C1 segment of cervical spinal cord (tissue), 14 donors: ENCODE data around the gene MRPS2.
"Not testable (repeated sequence)": the region's sequence is repeated elsewhere in the genome, so short reads cannot be mapped to it uniquely, and the experiment has no call there.

Experiments
- DNase-seq, 14 donors: peaks; one replicate each; lab custom pipeline; 2025; lab: John Stamatoyannopoulos, UW

MRPS2 gene

DNA sequence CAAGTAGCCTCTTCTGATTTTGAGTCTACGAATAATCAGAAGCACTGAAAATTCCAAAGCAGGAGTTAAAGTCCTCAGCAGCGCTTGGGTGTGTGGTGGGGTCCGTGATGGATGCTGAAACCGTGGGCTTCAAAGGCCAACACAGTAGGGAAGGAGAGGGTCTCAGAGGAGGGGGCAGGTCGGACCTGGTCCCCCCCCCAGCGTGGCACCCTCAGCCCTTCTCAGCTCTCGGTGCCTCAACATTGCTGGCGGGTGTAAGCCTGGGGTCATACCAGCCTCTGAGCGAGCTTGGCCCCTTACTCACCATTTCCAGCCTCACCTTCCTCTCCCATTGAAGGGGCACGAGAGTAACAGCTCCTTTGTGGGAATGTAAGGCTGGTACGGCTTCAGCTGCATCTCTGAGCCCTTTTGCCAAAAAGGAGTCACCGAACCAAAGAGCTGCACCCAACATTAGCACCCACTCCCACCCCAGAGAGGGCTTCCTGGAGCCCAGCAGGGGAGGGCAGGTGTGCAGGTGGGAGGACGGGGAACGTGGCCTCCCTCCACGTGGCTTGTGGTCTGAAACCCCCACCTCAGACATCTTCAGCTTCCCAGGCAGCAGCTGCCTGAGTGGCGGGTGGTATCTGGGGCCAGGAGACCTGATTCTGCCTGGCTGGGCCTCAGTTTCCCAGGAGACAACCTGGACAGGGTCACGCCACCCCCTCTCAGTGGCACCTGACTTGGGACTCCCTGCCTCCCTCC, 14.0 kb downstream of the MRPS2 start:
- DNase-seq, result no peak

DNA sequence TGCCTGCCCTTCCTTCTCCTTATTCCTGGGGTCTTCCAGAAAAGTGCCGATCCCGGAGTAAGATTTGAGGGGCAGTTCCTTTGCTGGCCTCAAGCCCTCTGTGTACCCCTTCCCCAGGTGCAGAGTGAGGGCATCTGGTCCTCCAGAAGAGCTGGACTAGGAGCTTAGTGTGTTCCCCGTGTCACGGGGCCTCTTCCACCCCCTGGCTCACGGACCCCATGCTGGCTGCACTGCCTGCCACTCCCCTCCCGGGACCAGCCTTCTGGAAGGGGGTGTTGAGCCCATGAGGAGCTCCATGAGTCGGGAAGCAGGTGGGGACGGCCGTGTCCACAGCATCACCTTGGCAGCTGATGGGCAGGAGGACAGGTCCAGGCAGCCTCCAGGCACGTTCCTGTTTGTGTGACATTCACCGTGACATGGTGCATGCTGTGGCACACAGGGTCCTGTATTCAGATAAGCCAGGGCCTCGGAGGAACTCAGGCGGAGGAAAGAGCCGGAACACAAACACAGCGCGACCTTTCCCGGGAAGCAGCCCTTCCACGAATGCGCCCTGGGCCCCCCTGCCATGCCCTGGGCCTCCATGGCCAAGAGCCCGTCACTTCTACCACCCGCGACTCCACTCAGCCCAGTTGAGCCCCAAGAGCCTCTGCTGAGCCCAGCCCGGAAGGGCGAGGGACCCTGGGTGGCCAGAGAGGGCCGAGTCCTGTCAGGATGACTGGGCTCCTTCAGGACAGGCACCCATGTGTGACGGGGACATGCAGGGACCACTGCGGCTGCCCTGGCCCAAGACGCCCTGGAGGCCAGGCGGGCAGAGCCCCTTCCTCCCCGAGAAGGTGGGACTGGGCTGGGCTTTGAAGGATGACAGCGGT, 14.8 kb downstream of the MRPS2 start:
- no peak for DNase-seq

DNA sequence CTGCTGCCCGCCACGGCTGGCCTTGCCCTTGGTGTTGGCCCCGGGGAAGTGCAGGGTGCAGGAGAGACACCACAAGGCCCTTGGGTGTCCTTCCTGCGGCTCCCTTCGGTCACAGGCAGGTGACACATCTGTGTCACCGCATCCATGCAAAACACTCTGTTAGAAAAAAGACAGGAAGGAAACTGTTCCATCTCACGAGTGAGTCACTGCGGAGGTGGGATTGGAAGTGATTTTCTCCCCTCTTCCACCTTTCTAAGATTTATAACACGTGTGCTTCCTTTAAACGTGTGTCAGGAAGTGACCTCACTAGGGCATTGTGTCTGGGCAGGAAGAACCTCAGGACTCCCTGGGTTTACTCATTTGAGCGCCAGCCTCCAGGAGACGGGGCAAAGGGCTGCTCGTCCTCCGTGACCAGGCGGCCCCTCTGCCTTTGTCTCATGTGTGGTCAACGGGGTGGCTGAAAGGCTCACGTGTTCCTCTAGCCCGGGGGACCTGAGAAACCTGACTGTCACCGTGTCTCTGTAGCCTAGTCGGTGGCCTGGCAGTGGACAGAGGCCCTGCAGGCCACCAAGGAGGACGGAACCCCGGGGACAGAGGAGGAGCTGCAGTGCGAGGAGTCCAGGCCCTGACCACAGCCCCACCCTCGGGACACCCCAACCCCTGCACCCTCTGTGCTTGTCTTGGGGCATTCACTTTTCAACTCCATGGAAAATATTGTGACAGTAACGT, 15.8 kb downstream of the MRPS2 start:
- DNase-seq, result no peak

DNA sequence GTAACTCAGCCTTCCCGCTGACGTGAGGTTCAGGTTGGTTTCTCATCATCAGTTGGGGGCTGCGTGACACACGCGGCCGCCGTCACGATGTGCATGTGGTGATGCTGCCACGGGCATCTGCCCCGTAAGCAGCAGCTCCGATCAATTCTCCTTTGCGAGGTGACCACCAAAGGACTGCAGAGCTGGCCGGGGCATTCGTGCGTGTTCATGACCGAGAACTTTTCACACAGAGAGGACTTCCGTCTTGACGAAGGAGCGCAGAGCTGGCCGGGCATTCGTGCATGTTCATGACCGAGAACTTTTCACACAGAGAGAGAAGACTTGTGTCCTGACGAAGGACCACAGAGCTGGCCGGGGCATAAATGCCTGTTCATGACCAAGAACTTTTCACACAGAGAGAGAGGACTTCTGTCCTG, 16.9 kb downstream of the MRPS2 start:
- no peak for DNase-seq

DNA sequence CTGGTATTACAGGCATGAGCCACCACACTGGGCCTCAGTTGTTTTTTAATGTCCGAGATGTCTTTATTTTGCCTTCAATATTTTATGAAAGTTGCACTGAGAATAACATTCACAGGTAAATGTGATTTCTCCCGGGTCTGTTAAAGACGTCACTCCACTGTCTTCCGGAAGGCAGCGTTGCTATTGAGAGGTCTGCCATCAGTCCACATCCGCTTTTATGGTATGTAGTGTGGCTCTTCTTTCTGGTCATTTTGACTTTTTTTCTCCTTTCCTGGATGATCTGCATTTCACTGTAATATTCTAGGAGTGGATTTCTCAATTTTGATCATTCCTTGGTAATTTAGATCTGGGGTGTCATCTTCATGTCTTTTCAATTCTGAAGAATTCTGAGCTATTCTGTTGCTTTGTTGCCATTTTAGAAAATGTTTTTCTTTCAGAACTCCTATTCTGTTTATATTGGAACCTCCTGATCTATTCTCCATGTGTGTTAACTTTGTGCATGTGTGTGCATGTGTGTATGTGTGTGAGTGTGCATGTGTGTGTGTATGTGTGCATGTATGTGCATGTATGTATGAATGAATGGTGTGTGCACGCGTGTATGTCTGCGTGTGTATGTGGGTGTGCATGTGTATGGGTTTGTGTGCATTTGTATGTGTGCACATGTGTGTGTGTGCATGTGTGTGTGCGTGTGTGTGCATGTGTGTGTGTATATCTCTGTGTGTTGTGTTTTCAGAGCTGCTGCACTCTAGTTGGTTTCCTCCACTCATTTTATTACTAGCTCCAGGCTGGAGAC, 18.9 kb downstream of the MRPS2 start:
- DNase-seq, result no peak

DNA sequence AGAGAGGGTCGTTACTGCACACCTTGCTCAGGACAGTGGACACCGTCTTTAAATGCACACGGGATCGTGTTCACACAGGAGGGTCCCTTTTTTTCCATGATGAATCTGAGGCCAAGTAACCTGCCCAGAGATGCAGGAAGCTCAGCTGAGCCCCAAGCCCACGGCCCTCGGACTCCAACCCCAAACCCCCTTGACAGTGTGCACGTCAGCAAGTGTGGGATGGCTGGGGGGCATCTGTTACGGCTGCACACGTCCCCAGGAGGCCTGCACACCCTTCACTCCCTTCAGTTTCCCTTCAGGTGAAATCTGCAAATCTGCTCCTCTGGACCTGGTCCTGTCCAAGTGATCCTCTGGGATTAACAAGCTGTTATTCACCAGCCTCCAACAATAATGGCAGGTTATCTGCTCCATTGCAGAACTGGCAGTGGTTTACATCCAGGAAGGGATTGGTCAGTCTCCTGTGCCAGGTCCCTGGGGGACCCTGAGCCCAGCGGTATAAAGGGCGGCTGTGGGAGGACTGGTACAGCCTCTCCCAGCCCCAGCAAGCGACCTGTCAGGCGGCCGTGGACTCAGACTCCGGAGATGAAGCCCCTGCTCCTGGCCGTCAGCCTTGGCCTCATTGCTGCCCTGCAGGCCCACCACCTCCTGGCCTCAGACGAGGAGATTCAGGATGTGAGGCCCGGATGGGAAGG, 20.6 kb downstream of the MRPS2 start, which contains the start of gene LCN1:
TSS of gene LCN1 (plus strand) at position 525 of the 692 bp plus-strand sequence. CDS start at position 583, 58 bp downstream.
- no peak for DNase-seq

DNA sequence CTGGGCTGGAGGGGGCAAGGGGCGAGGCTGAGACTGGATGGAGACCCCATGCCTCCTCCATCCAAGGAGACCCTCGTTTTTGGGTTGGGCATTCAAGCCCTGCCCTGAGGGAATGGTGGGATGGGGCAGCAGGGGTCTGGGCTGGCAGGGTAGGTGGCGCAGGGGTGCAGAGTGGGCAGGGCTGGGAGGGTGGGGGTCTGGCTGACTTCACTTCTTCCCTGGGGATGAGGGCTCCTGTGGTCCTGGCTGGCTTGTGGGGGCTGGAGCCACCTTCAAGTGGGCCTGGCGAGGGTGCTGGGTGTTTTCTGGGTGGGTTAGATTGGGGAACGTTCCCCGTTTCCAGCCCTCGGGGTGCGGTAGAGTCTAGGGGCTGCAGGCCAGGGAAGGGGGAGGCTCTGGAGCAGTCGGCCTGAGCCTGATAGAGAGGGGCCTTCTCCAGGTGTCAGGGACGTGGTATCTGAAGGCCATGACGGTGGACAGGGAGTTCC, 21.2 kb downstream of the MRPS2 start:
- no peak for DNase-seq

DNA sequence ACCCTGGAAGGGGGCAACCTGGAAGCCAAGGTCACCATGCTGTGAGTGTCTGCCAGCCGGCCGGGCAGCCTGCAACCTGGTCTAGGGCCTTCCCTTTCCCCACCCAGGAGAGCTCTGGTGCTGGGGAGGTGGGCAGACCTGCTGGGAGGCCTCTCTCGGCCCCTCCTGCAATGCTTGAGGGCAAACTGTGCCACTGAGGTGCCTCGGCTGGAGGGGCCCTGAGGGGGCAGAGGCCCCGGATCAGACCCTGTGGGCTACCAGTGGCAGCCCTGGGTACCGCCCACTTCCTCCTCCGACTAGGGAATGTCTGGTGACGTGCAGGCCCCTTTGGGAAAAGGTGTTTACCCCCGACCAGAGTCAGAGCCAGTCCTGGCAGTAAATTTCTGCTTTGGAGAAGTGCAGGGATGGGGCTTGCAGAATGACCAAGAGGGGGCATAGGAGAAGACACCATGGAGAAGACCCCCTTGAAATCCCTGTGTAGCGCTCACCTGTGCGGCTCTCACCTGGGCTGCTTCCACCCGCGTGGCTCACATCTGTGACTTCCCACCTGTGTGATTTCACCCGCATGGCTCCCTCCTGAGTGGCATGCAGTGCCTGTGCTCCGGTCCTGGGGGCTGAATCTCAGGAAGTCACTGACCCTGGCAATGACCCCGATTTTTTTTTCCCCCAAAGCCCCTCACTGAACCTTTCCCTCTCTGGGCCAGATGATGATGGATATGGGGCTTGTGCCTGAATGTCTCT, 21.8 kb downstream of the MRPS2 start:
- no peak for DNase-seq

DNA sequence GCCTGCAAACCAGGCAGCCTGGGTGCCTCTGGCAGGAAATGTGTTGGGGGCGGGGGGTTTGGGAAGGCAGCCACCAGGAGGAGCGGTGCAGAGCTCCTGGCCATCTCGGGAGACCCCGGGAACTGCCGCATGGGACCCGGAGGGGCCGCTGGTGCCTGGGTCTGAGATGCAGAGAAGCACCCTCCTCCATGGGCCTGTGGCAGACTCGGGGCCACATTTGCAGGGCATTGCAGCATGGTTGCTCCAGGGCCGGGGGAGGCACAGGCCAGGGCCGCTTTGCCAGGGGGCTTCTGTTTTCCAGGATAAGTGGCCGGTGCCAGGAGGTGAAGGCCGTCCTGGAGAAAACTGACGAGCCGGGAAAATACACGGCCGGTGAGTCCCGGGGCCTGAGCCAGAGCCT, 22.4 kb downstream of the MRPS2 start:
- DNase-seq, result no peak

DNA sequence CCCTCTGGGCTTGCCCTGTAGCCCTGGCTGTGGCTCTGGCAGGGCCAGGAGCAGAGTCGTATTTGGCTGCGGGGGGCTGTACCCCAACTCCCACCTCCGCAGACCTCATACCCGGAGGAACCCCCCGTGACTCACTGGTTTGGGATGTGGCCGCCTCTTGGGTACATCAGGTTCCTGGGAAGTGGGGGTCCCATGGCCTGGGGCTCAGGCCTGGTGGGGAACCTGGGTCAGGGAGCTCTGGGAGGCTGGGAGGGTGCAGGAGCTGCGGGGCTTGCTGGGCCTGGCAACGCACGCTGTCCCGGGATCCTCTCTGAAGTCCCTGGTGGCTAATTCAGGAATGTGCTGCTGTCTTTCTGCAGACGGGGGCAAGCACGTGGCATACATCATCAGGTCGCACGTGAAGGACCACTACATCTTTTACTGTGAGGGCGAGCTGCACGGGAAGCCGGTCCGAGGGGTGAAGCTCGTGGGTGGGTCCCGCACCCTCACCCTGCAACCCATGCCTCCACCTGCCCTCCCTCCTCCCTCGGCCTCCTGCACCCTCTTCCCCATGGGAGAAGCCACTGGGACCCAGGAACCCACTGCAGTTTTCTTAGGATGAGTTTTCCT, 23.1 kb downstream of the MRPS2 start:
- DNase-seq, result no peak

DNA sequence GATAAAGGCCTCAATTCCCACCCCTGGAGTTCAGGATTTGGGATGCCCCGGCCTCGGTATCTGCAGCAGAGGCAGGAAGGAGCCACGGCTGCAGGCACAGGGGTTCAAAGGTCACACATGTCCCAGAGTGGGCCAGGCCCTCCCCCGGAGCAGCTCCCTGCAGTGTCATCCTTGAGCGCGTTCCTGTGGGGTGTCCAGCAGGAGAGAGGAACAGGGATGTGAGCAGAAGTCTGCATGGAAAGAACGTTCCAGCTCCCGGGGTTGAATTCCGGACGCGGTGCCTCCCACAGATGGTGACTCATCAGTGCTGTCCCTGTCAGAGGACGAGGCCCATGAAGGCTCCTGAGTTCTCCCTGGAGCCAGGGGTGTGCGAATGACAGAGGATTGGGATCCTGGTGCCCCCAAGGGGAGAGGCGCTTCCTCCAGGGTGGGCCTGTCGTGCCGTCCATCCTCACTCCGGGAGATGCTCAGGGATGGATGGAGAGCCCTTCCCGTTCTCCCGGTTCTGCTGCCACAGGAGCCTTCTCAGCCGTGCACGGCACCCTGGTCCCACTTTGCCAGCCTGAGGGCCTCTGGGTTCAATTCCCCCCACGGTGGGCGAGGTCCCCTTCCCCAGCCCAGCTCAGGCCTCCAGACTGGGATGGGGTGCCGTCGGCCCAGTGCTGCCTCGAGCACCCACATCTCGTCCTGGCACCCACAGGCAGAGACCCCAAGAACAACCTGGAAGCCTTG, 23.8 kb downstream of the MRPS2 start:
- DNase-seq, result no peak

DNA sequence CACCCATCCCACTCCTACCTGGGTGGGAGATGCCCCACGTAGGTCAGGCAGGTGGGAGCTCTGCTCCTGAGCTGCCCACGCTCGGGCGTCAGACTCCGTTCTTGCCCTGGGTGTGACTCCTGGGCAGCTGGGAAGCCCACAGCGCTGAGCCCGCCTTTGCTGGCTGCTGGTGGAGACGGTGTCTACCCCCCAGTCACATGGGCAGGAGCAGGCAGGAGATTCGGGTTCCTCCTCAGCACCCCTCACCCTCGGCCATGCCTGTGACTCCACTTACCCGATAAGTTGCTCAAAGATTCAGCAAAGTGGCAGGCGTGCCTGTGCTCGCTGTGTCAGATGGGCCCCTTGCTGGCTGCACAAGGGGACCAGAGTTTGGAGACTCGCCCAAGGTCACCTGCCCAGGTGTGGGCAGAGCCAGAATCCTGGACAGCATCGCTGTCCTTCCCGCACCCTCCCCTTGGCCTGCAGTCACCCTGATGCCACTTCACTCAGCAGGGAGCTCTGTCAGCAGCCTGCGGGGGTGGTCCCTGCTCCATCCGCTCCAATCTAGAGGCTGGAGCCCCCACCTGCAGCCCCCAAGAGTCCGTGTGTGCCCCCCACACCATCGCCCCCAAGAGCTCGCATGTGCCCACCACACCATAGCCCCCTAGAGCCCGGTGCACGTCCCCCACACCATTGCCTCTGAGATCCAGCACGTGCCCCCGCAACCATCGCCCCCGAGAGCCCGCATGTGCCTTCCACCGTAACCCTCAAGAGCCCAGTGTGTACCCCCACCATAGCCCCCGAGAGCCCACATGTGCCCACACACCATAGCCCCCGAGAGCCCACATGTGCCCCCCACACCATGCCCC, 25.0 kb downstream of the MRPS2 start:
- DNase-seq, result no peak

DNA sequence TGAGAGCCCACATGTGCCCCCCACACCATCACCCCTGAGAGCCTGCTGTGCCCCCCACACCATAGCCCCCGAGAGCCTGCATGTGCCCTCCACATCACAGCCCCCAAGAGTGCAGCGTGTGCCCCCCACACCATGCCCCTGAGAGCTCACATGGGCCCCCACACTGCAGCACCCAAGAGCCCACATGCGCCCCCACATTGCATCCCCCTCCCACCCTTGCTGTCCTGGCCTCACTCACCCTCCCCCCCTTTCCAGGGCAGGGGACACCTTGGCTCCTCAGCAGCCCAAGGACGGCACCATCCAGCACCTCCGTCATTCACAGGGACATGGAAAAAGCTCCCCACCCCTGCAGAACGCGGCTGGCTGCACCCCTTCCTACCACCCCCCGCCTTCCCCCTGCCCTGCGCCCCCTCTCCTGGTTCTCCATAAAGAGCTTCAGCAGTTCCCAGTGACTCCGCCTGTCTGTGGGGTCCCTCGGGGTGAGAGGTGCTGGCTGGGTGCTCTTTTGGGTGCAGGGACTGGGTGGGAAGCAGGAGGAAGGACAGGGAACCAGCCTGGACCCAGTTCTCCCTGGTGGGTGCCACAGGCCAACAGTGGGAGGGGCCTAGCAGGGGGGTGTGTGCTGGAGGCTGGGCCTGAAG, 25.7 kb downstream of the MRPS2 start:
- no peak for DNase-seq

DNA sequence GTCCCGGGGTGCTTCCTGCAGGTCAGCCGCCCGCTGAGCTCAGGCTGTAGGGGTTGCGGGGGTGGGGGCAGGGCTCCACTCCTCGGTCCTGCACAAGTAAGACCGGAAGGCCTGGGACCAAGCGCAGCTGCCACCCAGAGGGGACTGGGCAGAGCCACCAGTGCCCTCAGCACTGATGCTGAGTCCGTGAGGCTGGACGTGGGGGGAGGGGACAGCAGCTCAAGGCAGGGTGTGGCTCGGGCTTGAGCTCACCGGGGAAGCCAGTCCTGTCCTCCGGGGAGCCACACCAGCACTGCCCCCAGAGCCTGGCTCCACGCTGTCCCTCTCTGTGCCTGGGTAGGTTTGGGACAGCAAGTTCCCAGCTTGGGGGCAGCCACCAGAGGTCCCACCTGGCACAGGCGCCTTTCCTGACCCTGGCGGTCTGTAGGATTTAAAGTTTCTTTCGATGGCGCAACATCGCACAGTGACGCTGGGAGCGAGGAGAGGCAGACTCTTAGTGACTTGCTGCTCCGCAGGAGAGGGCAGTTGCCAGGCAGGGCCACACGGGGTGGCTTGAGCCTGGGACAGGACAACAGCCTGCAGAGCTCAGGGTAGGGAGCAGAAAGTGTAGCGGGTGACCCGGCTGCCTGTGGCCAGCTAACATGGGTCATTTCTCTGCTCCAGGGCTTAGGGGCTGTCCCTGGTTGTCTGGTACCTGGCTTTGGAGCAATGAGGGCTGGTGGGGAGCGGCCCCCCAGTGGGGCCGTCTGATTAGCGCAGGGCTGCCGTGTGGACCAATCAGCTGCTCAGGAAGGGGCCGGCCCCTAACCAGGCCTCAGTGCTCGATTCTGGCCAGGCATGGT, 26.5 kb downstream of the MRPS2 start:
- DNase-seq, result no peak

DNA sequence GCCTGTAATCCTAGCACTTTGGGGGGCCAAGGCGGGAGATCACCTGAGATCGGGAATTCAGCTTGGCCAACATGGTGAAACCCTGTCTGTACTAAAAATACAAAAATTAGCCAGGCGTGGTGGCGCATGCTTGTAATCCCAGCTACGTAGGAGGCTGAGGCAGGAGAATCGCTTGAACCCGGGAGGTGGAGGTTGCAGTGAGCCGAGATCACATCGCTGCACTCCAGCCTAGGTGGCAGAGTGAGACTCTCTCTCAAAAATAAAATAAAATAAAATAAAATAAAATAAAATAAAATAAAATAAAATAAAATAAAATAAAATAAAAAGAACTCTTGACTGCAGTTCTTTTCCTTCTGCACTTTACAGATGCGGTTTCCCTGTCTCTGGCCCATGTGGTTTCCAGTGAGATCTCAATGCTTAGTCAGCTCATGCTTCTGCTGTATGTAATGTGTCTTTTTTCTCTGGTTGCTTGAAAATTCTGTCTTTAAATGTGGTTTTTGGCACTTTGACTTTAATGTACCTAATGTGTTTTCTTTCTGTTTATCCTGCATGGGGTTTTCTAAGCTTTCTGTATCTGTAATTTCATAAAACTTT, 28.5 kb downstream of the MRPS2 start:
- not testable (repeated sequence) for DNase-seq

DNA sequence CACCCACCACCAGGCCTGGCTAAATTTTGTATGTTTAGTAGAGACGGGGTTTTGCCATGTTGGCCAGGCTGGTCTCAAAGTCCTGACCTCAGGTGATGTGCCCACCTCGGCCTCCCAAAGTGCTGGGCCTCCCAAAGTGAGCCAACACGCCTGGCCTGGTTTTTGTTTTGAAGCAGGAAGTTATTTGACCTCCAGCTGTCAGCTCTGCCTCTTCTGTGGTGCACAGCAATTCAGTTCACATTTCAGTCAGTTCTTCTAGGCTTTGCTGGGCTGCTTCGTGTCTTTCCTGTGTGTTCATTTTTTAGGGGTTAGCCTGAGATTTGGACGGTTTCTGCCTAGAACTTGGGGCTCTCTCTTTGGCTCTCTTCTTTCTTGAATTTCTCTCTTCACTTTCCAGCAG, 29.7 kb downstream of the MRPS2 start:
- no peak for DNase-seq
